ENCODE measurements around the gene TNFRSF18.
A peak's percentile ranks its signal among the peaks of the same experiment; 100 is the strongest.

Gene TNFRSF18

GRCh38 chr1:1166642-1167397 lies 39.6 kb downstream of the TNFRSF18 start:
- no peak for DNase-seq (ENCODE audit: low read depth)

GRCh38 chr1:1165900-1166421 lies 40.4 kb downstream of the TNFRSF18 start:
- no peak for DNase-seq (ENCODE audit: low read depth)

GRCh38 chr1:1165485-1165884 lies 40.9 kb downstream of the TNFRSF18 start:
- DNase-seq (ENCODE audit: low read depth): no peak

GRCh38 chr1:1164701-1165451 lies 41.5 kb downstream of the TNFRSF18 start:
- no peak for DNase-seq (ENCODE audit: low read depth)

GRCh38 chr1:1164361-1164700 lies 42.1 kb downstream of the TNFRSF18 start:
- DNase-seq (ENCODE audit: low read depth): no peak

GRCh38 chr1:1163538-1164070 lies 42.8 kb downstream of the TNFRSF18 start:
- DNase-seq (ENCODE audit: low read depth): no peak

- DNase-seq (ENCODE audit: low read depth): no peak
Measured at GRCh38 chr1:1162597-1163537, 43.5 kb downstream of the TNFRSF18 start.

- no peak for DNase-seq (ENCODE audit: low read depth)
Measured at GRCh38 chr1:1161683-1162079, 44.7 kb downstream of the TNFRSF18 start.

GRCh38 chr1:1161078-1161682 lies 45.2 kb downstream of the TNFRSF18 start:
- no peak for DNase-seq (ENCODE audit: low read depth)

GRCh38 chr1:1160281-1160930 lies 46.0 kb downstream of the TNFRSF18 start:
- DNase-seq (ENCODE audit: low read depth): no peak

GRCh38 chr1:1157914-1158710 lies 48.3 kb downstream of the TNFRSF18 start:
- DNase-seq (ENCODE audit: low read depth): no peak

GRCh38 chr1:1157426-1157913 lies 48.9 kb downstream of the TNFRSF18 start:
- DNase-seq (ENCODE audit: low read depth): peak; percentile 37

GRCh38 chr1:1157033-1157365 lies 49.4 kb downstream of the TNFRSF18 start:
- DNase-seq (ENCODE audit: low read depth): no peak

GRCh38 chr1:1156140-1157032 lies 50.0 kb downstream of the TNFRSF18 start:
- no peak for DNase-seq (ENCODE audit: low read depth)

GRCh38 chr1:1155258-1155657 lies 51.1 kb downstream of the TNFRSF18 start:
- DNase-seq (ENCODE audit: low read depth): no peak

- DNase-seq (ENCODE audit: low read depth): no peak
Measured at GRCh38 chr1:1153874-1154273, 52.5 kb downstream of the TNFRSF18 start.
